GM23338 (cell line): ENCODE measurements around the gene ARHGAP19. TPM values are rescaled to one million over a fixed set of nuclear protein-coding genes. Genes with fewer than 3 reads are reported as not detected.

Experiments
- ATAC-seq: fragments of 200-7000 bp; cut with Tn5 transposase; 3 replicates; pipeline ENCODE4 v1.9.1; 2020
- DNase-seq: peaks from one replicate; pipeline ENCODE4 v3.0.0-alpha.2; 2015; ENCODE audit warnings: low spot score
- H2AFZ ChIP-seq: fragments of 200-600 bp; sonication (generic); 2 replicates; pipeline ENCODE4 v1.8.0; 2016; ENCODE audit warnings: antibody characterized with exemption, mild to moderate bottlenecking, moderate library complexity
- H3F3A ChIP-seq: fragments of 200-600 bp; sonication (generic); replicated peaks from 2 replicates; pipeline ENCODE4 v1.8.0; 2017; ENCODE audit warnings: antibody characterized with exemption, mixed run types, low read depth
- H3K27ac ChIP-seq: fragments of 200-600 bp; sonication (generic); 2 replicates; pipeline ENCODE4 v1.6.1; 2016; ENCODE audit warnings: low read depth
- H3K27me3 ChIP-seq: fragments of 200-600 bp; sonication (generic); 2 replicates; pipeline ENCODE4 v1.8.0; 2016; ENCODE audit warnings: mild to moderate bottlenecking, mixed run types, moderate library complexity; ENCODE audit not compliant: insufficient read depth
- H3K36me3 ChIP-seq: fragments of 200-600 bp; sonication (generic); 2 replicates; pipeline ENCODE4 v1.8.0; 2016; ENCODE audit warnings: mild to moderate bottlenecking; ENCODE audit not compliant: insufficient read depth
- H3K4me1 ChIP-seq: fragments of 200-600 bp; sonication (generic); 2 replicates; pipeline ENCODE4 v1.8.0; 2016; ENCODE audit warnings: mild to moderate bottlenecking, moderate library complexity; ENCODE audit not compliant: insufficient read depth
- H3K4me2 ChIP-seq: fragments of 200-600 bp; sonication (generic); 2 replicates; pipeline ENCODE4 v1.7.1; 2017; ENCODE audit warnings: mixed run types
- H3K4me3 ChIP-seq: fragments of 200-600 bp; sonication (generic); 2 replicates; pipeline ENCODE4 v1.6.1; 2016; ENCODE audit warnings: mixed run types
- H3K79me2 ChIP-seq: fragments of 200-600 bp; sonication (generic); replicated peaks from 2 replicates; pipeline ENCODE4 v1.8.0; 2017; ENCODE audit warnings: mild to moderate bottlenecking; ENCODE audit not compliant: insufficient read depth
- H3K9me2 ChIP-seq: fragments of 200-600 bp; sonication (generic); 2 replicates; pipeline ENCODE4 v1.8.0; 2017; ENCODE audit not compliant: insufficient read depth
- H4K20me1 ChIP-seq: fragments of 200-600 bp; sonication (generic); replicated peaks from 2 replicates; pipeline ENCODE4 v1.8.0; 2017; ENCODE audit warnings: mild to moderate bottlenecking; ENCODE audit not compliant: insufficient read depth
- H3K27ac Mint-ChIP-seq: 2 replicates; pipeline ENCODE4 v1.8.0; 2020; ENCODE audit warnings: inconsistent platforms, mild to moderate bottlenecking, moderate library complexity, mixed read lengths
- H3K27me3 Mint-ChIP-seq: 3 replicates; pipeline ENCODE4 v1.8.0; 2022; ENCODE audit warnings: low read depth, mild to moderate bottlenecking, moderate library complexity, mixed read lengths, inconsistent platforms; ENCODE audit not compliant: insufficient read depth, poor library complexity
- H3K36me3 Mint-ChIP-seq: 3 replicates; pipeline ENCODE4 v1.8.0; 2021; ENCODE audit warnings: low read depth, mild to moderate bottlenecking, inconsistent platforms, moderate library complexity, mixed read lengths
- H3K4me1 Mint-ChIP-seq: 3 replicates; pipeline ENCODE4 v1.8.0; 2020; ENCODE audit warnings: mild to moderate bottlenecking, inconsistent platforms, mixed read lengths
- H3K4me3 Mint-ChIP-seq: 3 replicates; pipeline ENCODE4 v1.8.0; 2021; ENCODE audit warnings: moderate library complexity, mild to moderate bottlenecking, inconsistent platforms, mixed read lengths
- H3K9me3 Mint-ChIP-seq: 3 replicates; pipeline ENCODE4 v1.8.0; 2020; ENCODE audit warnings: moderate library complexity, mild to moderate bottlenecking, inconsistent platforms, mixed read lengths
- JUNB ChIP-seq: IDR thresholded peaks from one replicate; pipeline ENCODE4 v1.6.1; 2016; ENCODE audit warnings: antibody characterized with exemption; ENCODE audit not compliant: unreplicated experiment
- NANOG ChIP-seq: IDR thresholded peaks from 2 replicates; pipeline ENCODE4 v1.6.1; 2016; ENCODE audit warnings: antibody characterized with exemption, borderline replicate concordance
- POLR2AphosphoS5 ChIP-seq: IDR thresholded peaks from 2 replicates; pipeline ENCODE4 v1.6.1; 2016; ENCODE audit warnings: antibody characterized with exemption, low read depth
- REST ChIP-seq: IDR thresholded peaks from one replicate; pipeline ENCODE4 v1.6.1; 2018; ENCODE audit warnings: antibody characterized with exemption; ENCODE audit not compliant: unreplicated experiment
- STAT1 ChIP-seq: IDR thresholded peaks from one replicate; pipeline ENCODE4 v1.6.1; 2016; ENCODE audit warnings: antibody characterized with exemption; ENCODE audit not compliant: unreplicated experiment
- ZNF114 ChIP-seq: fragments of 250-450 bp; sonication (Bioruptor Pico); IDR thresholded peaks from 2 replicates; pipeline ENCODE4 v1.5.0; 2020; ENCODE audit warnings: mild to moderate bottlenecking, moderate library complexity
- ZNF331 ChIP-seq: fragments of 250-450 bp; sonication (Bioruptor Pico); IDR thresholded peaks from 2 replicates; pipeline ENCODE4 v1.5.0; 2020; ENCODE audit warnings: low read depth, mild to moderate bottlenecking, moderate library complexity
- polyA plus RNA-seq: library from polyadenylated mRNA; unstranded; fragments of >200 nt; fragmentation: Nextera tagmentation; extraction: Ambion mirVana; gene quantifications from 2 replicates; pipeline ENCODE4 v1.2.1, GENCODE V29; 2016
- total RNA-seq: library from RNA; depleted of rRNA; stranded (reverse); fragments of >200 nt; shearing (Covaris generic); gene quantifications from 2 replicates; pipeline ENCODE4 v1.2.3, GENCODE V29; 2014
- TF ChIP-seq, protein P1 (sequence below), 2 experiments: fragments of 200-600 bp in 1 of 2; sonication (generic) in 1 of 2; conservative IDR thresholded peaks; 2 replicates each; pipeline versions ENCODE4 v1.5.1 to v1.6.1; 2016 to 2017; ENCODE audit warnings: antibody characterized with exemption in 2 of 2, low read depth in 2 of 2, mild to moderate bottlenecking in 2 of 2, moderate library complexity in 1 of 2
- TF ChIP-seq, protein P2 (sequence below): IDR thresholded peaks from 2 replicates; pipeline ENCODE4 v1.6.1; 2016; ENCODE audit warnings: antibody characterized with exemption

ARHGAP19 gene
- total and polyA plus RNA-seq, 2 experiments from 2014 or later = 11.5 to 38.8 TPM

DNA sequence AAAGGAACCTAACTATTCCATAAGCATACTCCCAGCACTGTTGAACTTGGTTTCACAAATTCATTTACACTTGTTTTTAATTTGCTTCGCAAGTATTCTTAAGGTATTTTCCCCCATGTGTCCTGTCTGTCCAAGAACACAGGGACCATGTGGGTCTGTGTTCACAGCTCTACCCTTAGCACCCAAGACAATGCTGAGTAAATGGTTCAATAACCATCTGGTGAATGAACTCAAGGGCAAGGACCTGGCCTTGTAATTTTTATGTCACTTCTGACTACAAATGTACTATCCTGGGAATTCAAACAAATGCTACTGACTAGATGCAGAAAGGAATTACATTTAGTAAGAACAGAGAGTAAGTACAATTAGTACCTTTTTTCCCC lies 63.7 kb downstream of the ARHGAP19 start:
- DNase-seq (no peak), ATAC-seq (no peak)
- TF ChIP-seq ZNF331 (no peak), NANOG (no peak), REST (no peak)
- TF ChIP-seq, protein P1, sequence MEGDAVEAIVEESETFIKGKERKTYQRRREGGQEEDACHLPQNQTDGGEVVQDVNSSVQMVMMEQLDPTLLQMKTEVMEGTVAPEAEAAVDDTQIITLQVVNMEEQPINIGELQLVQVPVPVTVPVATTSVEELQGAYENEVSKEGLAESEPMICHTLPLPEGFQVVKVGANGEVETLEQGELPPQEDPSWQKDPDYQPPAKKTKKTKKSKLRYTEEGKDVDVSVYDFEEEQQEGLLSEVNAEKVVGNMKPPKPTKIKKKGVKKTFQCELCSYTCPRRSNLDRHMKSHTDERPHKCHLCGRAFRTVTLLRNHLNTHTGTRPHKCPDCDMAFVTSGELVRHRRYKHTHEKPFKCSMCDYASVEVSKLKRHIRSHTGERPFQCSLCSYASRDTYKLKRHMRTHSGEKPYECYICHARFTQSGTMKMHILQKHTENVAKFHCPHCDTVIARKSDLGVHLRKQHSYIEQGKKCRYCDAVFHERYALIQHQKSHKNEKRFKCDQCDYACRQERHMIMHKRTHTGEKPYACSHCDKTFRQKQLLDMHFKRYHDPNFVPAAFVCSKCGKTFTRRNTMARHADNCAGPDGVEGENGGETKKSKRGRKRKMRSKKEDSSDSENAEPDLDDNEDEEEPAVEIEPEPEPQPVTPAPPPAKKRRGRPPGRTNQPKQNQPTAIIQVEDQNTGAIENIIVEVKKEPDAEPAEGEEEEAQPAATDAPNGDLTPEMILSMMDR (conservative IDR thresholded peaks at IDR 0.05; ENCODE audit: low read depth in 2 of 2) = no peak
- Histone ChIP-seq H2AFZ (no peak overlapping the region), H4K20me1 (no peaks in the 10 kb centered on the region; the same call in 1 of the 2 replicates), H3K36me3 (peaks cover 10% of the 10 kb centered on the region), H3K4me2 (no peak overlapping the region), H3K27me3 (no peaks in the 10 kb centered on the region), H3F3A (no peaks in the 10 kb centered on the region), H3K79me2 (no peaks in the 10 kb centered on the region), H3K27ac (no peak overlapping the region), H3K4me3 (no peak overlapping the region), H3K4me1 (no peaks in the 10 kb centered on the region), H3K9me2 (no peaks in the 10 kb centered on the region)
- Mint-ChIP-seq H3K4me3 (no peak overlapping the region), H3K27me3 (no peaks in the 10 kb centered on the region), H3K4me1 (no peaks in the 10 kb centered on the region), H3K36me3 (no peaks in the 10 kb centered on the region; the same call in 2 of the 3 replicates), H3K9me3 (no peaks in the 10 kb centered on the region), H3K27ac (no peak overlapping the region)

- Mint-ChIP-seq H3K9me3 (no peaks in the 10 kb centered on the region), H3K4me3 (no peak overlapping the region)
- TF ChIP-seq JUNB (no peak), ZNF114 (no peak), STAT1 (no peak), POLR2AphosphoS5 (no peak), NANOG (no peak)
- TF ChIP-seq, protein P2, sequence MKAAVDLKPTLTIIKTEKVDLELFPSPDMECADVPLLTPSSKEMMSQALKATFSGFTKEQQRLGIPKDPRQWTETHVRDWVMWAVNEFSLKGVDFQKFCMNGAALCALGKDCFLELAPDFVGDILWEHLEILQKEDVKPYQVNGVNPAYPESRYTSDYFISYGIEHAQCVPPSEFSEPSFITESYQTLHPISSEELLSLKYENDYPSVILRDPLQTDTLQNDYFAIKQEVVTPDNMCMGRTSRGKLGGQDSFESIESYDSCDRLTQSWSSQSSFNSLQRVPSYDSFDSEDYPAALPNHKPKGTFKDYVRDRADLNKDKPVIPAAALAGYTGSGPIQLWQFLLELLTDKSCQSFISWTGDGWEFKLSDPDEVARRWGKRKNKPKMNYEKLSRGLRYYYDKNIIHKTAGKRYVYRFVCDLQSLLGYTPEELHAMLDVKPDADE = no peak
Observed at GRCh38 chr10:97228130-97228774, 64.2 kb downstream of the ARHGAP19 start.

More at GRCh38 chr10:97228130-97228774, 64.2 kb downstream of the ARHGAP19 start:
- DNase-seq (no peak), ATAC-seq (no peak)
- Histone ChIP-seq H3K79me2 (no peaks in the 10 kb centered on the region), H3K4me2 (no peak overlapping the region), H3K9me2 (no peaks in the 10 kb centered on the region), H2AFZ (no peak overlapping the region), H3K4me3 (no peak overlapping the region), H3F3A (no peaks in the 10 kb centered on the region), H4K20me1 (no peaks in the 10 kb centered on the region; the same call in 1 of the 2 replicates), H3K27ac (no peak overlapping the region), H3K27me3 (no peaks in the 10 kb centered on the region), H3K4me1 (no peaks in the 10 kb centered on the region), H3K36me3 (peaks cover 10% of the 10 kb centered on the region)
- Mint-ChIP-seq H3K27ac (no peak overlapping the region), H3K27me3 (no peaks in the 10 kb centered on the region), H3K36me3 (no peaks in the 10 kb centered on the region; the same call in 2 of the 3 replicates), H3K4me1 (peaks cover 1% of the 10 kb centered on the region; the same call in 1 of the 3 replicates)
